Islet of Langerhans (tissue), 1 donor: ENCODE measurements around the gene QPRT.
"Not testable (repeated sequence)": the region's sequence is repeated elsewhere in the genome, so short reads cannot be mapped to it uniquely, and the experiment has no call there.

Experiments used
- FAIRE-seq: peaks from one replicate; lab custom pipeline; 2011; peaks lifted over from hg19 to GRCh38; lab: Jason Lieb, UNC

QPRT gene

GRCh38 chr16:29720703-29721102 lies 41.7 kb downstream of the QPRT start:
- no peak for FAIRE-seq

GRCh38 chr16:29721167-29721879 lies 42.3 kb downstream of the QPRT start:
- FAIRE-seq, result not testable (repeated sequence)

DNA sequence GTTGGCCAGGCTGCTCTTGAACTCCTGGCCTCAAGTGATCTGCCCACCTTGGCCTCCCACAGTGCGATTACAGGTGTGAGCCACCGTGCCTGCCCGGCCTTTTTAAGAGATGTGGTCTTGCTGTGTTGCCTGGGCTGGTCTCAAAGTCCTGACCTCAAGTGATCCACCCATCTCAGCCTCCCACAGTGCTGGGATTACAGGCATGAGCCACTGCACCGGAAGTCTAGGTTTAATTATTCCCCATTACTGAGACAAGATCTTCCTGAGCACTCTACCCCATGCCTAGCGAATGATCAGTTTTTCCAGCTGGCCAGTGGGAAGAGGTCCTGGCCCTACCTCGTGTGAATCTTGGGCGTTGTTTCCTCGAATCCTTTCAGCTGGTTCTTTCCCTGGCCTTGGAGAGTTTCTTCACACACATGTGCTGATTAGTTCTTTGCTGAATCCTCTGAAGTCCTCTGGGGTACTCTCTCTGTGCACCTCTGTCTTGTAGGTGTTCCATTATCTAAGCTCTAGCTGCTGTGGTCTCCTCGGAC lies 47.9 kb downstream of the QPRT start:
- no peak for FAIRE-seq

- FAIRE-seq, result no peak
Observed at GRCh38 chr16:29727452-29727851, 48.5 kb downstream of the QPRT start.

DNA sequence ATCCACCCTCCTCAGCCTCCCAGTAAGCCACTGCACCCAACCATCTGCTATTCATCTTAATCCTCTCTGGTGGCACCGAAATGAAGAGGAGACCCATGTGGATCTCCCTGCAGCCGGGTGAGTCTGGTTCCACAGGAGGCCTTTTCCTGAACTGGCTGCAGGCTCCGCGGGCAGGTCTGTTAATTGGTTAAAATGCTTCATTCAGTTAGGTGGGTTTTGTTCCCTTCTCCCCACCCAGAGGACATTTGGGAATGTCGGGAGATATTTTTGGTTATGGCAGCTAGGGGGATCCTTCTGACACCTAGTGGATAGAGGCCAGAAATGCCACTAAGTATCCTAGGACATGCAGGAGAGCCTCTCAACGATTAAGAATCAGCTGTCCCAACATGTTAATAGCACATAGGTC lies 50.1 kb downstream of the QPRT start:
- FAIRE-seq, result no peak

DNA sequence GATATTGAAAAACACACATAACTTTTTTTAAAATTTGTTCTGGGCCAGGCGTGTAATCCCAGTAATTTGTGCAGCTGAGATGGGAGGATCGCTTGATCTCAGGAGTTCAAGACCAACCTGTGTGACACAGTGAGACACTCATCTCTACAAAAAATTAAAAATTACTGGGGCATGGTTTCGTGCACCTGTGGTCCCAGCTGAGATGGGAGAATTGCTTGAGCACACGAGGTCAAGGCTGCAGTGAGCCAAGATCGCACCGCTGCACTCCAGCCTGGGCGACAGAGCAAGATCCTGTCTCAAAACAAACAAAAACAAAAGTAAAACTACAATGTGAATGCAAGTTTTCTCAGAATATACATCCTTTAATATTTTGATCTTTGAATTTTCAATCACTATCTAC lies 51.7 kb downstream of the QPRT start:
- FAIRE-seq, result no peak

GRCh38 chr16:29731768-29732601 lies 53.0 kb downstream of the QPRT start:
- FAIRE-seq, result not testable (repeated sequence)

GRCh38 chr16:29734786-29735185 lies 55.8 kb downstream of the QPRT start:
- no peak for FAIRE-seq

GRCh38 chr16:29736112-29736511 lies 57.1 kb downstream of the QPRT start:
- FAIRE-seq, result no peak

DNA sequence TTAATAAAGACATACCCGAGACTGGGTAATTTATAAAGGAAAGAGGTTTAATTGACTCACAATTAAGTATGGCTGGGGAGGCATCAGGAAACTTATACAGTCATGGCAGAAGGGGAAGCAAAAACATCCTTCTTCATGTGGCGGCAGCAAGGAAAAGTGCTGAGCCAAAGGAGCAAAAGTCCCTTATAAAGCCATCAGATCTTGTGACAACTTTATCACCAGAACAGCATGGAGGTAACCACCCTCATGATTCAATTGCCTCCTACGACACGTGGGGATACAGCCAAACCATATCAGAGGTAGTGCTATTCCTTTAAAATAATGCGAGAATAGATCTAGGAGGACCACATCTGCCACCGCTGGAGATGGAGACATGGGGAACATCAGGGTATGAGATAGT lies 57.8 kb downstream of the QPRT start:
- FAIRE-seq, result no peak

DNA sequence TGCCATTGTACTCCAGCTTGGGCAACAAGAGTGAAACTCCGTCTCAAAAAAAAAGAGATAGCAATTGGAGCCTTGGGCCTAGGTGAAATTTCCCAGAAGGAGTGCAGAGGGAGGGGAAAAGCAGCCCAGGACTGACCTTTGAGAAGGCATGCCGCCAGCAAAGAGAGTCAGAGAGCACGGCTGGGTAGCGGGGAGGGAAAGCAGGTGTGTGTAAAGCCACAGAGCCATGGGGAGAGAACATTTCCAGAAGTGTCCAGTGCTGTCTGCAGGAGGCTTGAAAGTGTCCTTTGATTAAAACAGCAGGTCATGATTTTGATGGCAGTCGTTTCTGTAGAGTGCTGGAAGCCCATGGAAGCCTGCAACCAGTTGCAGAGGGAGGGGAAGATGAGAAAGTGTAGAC lies 58.7 kb downstream of the QPRT start:
- no peak for FAIRE-seq

DNA sequence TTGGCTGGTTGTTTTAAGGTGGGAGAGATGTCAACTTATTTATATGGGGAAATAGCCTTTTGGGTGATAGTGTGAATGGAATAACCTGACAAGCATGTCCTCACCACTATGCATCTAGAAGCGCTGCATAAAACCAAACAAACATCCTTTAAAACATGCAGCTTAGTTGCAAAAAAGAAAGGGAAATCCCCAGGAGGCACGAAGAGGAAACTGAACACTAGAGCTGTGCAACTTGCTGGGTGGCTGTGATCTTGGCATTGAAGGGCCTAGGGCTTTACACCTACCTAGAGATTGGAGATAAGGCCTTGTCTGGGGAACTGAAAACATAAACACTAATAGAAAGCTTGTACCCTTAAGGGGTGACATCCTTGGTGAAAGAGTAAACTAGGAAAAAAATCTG lies 59.5 kb downstream of the QPRT start:
- no peak for FAIRE-seq

GRCh38 chr16:29739927-29740629 lies 61.1 kb downstream of the QPRT start:
- FAIRE-seq, result not testable (repeated sequence)

GRCh38 chr16:29740630-29741015 lies 61.6 kb downstream of the QPRT start:
- not testable (repeated sequence) for FAIRE-seq

DNA sequence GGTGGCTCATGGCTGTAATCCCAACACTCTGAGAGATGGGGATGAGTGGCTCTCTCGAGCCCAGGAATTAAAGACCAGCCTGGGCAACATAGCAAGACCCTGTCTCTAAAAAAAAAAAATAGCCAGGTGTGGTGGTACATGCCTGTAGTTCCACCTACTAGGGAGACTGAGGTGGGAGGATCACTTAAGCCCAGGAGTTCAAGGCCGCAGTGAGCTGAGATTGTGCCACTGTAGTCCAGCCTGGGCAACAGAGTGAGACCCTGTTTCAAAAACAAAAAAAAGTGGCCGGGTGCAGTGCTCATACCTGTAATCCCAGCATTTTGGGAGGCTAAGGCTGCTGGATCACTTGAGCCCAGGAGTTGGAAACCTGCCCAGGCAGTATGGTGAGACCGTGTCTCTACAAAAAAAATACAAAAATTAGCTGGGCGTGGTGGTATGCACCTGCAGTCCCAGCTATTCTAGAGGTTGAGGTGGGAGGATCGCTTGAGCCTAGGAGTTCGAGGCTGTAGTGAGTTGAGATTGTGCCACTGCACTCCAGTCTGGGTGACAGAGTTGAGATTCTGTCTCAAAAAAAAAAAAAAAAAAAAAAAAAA lies 63.8 kb downstream of the QPRT start:
- no peak for FAIRE-seq

DNA sequence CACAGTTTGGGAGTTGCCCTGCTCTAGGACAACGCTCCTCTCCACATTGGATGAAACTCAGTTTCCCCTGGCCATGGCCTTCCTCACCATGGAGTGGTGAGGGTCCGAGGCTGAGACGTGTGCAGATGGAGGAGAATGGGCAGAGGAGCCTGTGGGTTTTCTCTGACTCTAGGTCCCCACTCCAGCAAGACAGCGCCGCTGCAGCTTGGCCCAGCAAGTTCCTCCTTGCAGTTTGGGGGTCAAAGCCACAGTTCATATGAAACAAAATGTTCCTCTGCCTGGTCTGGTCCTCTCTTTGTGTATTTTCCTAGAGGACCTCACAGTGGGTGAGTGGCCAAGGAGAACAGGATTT lies 64.5 kb downstream of the QPRT start:
- no peak for FAIRE-seq

DNA sequence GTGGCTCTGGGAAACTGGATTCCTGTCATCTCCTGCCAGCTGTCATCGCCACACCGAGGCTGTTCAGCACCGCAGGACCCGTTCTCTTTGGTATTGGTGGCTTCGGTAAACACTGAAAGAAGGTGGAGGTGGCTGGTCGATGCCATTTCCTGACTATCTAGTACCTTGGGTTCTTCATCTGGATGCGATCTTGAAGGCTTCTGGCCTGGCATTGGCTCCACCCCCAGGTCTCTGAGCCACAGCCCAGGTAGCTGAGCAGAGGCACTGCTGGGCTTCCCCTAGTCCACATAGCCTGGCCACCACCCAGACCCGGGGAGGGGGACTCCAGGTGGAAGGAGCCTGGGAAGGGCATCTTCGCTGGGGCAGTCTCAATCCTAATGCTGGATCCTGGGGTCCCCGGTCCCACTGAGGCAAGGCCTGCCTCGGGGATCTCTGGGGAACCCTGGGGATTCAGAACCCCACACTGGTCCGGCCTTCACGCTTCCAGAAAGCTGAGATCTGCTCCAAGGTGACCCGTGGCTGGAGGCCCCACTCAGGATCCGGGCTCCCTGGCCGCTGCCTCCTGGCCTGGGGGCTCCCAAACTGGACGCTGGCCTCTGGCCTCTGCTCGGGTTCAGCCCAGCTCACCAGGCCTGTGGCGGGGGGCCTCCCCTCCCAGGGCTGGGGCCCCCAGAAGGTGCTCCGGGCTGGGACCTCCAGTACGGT lies 65.0 kb downstream of the QPRT start:
- no peak for FAIRE-seq

GRCh38 chr16:29744541-29745101 lies 65.6 kb downstream of the QPRT start:
- FAIRE-seq, result no peak

GRCh38 chr16:29745121-29745852 lies 66.3 kb downstream of the QPRT start:
- no peak for FAIRE-seq

DNA sequence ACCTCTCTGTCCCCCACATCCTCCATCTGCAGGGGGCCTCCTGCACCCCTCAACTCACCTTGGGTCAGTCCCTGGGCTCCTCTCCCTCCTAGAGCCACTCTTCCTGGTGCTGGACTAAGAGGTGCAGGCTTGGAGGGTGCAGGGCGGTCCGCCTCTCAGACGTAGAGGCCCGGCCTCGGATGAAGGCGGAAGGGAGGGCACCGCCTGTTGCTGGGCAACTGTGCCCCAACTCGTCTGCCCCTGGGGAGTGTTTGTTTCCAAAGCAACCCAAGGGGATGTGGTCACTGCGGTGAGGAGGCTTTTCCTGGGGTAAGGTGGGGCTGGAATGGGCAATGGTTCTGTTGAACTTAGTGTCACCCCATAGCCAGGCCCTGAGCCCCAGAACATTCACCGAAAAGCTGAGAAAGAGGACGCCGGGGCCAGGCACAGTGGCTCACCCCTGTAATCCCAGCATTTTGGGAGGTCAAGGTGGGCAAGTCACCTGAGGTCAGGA lies 66.9 kb downstream of the QPRT start, which contains the start of gene C16orf54:
TSS of gene C16orf54 (minus strand) at position 138 of the 493 bp plus-strand sequence. CDS start 1,039 bp downstream, outside the sequence.
- FAIRE-seq, result no peak
